GM19467 (cell line): ENCODE measurements around the gene GABBR2.
"Not testable (repeated sequence)": the region's sequence is repeated elsewhere in the genome, so short reads cannot be mapped to it uniquely, and the experiment has no call there.

Source experiments
- ATAC-seq: cut with Tn5 transposase; IDR thresholded peaks from one replicate; pipeline ENCODE4 v1.9.1; 2021; ENCODE audit warnings: mild to moderate bottlenecking, moderate library complexity; ENCODE audit not compliant: unreplicated experiment

GABBR2 gene

DNA sequence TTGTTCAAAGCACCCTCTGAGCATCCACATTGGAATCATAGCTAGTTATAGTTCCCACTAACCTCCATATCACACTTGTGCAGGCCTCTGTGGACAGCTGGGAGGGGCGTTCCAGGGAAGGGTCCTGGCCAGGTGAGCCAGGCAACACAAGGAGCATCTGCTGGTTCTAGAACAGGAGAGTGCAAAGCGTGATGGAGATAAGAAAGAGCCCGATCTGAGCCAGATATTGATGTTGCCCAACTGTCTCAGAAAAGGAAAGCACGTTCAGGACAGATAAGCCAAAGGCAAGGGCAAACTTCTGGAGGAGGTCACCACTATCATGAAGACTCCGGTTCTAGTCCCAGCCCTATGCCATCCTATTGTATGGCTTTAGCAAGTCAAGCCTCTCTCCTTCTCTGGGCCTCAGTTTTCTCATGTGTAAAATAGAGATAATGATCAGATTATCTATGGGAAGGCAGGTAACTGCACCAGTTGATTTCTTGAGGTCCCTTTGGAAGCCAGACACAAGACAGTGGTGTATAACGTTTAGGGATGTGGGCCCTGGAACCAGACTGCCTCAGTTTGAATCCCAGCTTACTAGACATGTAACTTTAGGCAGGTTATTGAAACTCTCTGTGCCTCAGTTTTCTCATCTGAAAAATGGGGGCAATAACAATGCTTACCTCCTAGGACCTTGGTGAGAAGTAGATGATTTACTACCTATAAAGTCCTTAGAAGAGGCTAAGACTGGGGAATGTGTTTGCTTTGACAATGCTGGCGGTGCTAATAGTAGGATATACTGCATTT lies 19.8 kb downstream of the GABBR2 start:
- ATAC-seq = no peak

- ATAC-seq = no peak
These were observed 20.8 kb downstream of the GABBR2 start for GRCh38 chr9:98687911-98688310.

DNA sequence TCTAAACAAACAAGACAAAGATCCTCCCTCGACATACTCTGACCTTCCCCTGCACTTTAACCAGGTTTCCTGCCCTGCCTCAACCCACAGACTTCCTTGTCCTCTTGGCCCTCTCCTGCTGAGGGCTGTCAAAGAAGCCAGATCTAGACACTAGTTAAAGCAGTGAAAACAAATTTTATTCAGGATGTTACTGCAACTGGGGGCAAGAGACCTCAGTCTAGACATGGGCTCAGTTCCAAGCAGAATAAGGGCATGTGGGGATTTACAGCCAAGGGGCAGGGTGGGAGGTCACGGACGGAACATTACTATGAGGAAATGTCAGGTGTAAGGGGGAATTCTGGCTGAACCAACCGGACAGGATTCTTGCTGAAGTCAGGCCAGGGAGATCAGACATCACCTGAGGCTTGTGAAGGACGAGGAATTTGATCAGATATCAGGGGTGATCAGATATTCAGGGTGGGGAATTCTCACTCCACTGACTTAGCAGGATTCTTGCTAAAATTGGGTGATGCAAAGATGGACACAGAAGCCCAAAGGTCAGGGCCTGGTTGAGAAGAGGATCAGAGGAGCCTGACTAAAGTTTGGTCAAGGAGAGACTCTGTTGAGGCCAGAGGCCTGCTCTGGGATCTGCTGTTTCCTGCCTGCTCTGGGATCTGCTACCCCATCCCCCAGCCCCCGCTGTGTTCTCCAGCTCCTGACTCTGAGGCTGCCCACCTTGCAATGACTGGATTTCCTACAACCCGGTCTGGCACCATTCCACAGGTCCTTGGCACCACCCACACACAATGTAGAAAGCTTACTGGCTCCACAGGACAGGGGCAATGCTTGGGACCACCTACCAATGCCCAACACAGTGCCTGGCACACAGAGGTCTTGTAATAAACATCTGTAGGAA lies 21.5 kb downstream of the GABBR2 start:
- ATAC-seq = no peak

DNA sequence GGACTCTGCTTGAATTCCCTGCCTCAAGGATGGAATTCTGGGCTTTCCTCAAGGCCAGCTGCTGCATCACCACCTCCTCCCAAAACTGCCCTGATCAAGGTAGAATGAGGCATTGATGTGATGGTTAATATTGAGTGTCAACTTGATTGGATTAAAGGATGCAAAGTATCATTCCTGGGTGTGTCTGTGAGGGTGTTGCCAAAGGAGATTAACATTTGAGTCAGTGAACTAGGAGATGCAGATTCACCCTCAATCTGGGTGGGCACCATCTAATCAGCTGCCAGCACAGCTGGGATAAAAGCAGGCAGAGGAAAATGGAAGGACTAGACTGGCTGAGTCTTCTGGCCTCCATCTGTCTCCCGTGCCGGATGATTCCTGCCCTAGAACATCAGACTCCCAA lies 23.9 kb downstream of the GABBR2 start:
- ATAC-seq = not testable (repeated sequence)

DNA sequence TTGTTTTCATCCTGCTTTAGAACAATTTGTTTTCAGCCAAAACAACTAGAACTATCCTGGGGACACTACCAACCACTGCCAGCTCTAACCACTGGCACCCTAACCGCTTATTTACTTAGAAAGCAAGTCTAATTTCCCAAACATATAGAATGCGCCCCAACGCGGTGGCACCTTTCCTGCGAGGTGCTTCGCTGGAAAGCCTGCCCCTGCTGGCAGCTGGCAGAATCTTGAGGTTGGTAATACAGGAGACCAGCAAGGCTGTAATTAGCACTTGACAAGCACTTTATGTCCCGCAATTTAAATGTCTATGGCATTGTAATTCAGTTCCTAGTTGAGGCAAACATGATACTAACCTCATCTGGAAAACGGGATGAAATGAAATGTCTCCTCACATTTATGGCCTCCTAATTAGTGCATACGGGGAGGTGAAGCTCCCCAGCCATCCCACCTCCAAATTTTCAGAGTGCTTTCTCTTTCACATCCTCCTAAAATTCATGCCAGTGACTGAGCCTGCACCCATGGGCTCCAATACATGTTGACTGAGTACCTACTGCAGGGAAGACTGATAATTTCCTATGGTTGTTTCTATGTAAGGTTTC lies 30.4 kb downstream of the GABBR2 start:
- no peak for ATAC-seq

GRCh38 chr9:98673681-98674080 lies 35.1 kb downstream of the GABBR2 start:
- no peak for ATAC-seq

DNA sequence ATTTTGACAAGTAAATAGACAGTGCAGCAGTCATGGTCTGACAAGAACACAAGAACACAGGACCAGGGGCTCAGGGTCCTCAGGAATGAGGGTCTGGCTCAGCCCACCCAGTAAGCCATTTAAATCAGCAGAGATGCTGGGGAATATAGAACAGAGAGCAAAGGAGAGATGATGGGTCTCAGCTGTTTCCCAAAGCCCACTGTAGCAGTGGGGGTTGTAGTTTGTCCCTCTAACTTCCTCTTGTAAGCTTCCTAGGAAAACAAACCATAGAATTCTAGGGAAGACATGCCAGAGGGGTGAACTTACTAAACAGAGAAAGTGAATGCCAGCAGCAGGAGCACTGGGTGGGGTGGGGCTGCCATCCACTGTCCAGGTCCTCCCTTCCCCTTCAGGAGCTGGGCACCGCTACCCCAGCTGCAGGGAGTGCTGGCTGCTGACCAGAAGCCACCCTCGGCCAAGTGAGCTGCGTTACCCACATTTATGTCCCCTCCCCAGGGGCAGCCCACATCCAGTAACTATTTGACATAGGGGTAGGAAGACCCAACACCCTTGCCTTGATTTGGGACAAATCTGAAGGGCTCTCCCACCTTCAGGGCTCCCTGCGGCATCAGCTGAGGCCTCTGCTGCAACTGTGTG lies 41.6 kb downstream of the GABBR2 start:
- ATAC-seq = no peak

DNA sequence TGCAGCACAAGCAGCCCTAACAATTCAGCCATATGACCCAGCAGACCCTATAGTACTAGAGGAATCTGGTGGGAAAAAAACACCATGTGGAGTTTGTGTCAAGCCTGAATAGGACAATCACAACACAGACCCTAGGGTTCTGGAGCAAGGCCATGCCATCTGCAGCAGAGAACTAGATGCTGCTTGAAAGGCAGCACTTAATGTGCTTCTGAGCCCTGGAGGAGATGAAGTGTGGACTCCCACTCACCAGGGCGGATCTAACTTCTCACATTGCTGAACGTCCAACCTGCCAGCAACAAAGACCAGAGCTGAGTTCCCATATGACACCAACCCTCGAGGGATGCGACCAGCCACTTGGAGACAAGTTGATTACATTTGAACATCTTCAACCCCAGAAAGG lies 43.2 kb downstream of the GABBR2 start:
- no peak for ATAC-seq

DNA sequence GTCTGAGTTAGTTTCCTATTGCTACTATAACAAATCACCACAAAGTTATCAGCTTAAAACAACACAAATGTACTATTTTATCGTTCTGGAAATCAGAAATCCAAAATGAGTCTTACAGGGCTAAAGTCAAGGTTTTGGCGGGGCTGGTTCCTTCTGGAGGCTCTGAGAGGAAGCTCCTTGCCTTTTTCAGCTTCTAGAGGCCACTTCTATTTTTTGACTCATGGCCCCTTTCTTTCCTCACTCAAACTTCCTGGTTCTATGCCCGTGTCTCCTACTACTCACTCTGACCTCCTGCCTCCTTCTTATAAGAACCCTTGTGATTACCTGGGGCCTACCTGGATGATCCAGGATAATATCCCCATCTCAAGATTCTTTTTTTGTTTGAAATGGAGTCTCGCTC lies 48.2 kb downstream of the GABBR2 start:
- no peak for ATAC-seq

DNA sequence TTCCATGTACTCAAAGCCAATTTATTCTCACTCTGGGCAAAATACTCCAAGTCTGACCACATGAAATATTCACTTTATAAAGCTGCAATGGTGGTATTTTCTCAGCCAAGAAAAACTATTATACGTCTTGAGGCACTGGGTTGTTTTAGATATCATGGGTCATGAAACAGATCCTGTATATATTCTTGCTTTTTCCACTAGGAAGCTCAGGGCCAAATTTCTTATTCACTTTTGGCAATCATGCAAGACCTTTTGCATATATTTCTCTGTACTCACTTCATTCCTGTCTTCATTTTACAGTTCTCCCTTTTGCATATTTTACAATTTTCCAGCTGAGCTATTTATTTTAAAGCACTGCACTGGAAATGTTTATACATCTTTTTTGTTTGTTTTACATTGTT lies 49.8 kb downstream of the GABBR2 start:
- ATAC-seq = no peak

DNA sequence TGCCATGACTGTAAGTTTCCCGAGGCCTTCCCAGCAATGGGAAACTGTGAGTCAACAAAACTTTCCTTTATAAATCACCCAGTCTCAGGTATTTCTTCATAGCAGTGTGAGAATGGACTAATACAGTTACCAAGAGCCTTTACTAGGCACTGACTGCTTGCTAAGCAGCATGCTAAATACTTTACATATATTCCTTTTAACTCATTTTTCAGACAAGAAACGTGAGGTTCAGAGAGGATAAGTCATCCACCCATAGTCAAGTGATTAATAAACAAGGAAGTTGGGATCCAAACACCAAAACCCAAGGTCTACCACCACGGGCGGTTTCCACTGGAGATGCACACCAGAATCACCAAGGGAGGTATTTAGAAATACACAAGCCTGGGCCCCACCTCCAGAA lies 50.8 kb downstream of the GABBR2 start:
- no peak for ATAC-seq

DNA sequence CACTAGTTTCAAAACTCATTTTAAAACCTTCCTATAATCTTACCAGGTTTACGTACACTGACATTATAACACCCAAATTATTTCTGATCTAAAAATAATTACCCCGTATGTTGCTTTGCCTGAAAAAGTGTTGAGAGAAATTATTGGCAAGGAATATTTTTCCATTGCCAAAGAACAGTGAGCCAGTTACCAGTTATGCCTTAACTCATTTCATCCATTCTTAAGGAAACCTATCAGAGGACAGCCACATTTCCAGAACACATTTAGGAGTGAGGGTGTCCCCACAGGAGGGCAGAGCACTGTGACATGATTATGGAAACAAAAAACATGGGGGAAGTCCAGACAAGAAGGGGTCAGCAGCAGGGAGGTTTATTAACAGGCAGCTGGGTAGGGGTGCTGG lies 52.2 kb downstream of the GABBR2 start:
- no peak for ATAC-seq

DNA sequence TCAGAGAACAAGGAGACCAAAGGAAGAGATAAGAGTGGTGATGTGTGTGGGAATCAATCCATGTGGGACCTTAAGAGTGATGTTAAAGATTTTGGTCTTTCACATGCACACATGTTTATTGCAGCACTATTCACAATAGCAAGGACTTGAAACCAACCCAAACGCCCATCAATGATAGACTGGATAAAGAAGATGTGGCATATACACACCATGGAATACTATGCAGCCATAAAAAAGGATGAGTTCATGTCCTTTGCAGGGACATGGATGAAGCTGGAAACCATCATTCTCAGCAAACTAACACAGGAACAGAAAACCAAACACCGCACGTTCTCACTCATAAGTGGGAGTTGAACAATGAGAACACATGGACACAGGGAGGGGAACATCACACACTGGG lies 53.3 kb downstream of the GABBR2 start:
- not testable (repeated sequence) for ATAC-seq

DNA sequence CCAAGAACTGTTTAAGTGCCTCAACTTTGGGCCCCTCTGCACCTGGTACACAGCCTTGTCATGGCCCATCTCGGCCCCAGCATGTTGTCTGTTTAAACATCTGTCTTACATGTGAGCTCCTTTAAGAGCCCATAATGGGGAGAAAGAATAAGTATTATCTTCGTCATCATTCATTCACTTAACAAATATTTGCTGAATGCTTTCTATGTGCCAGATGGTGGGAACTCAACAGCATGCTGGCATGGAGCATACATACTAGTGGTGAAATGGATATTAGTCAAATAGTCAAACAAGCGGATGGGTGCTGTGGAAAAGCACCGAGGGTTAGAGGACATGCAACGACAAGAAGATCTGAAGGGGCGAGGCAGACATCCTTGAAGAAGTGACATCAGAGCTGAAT lies 54.5 kb downstream of the GABBR2 start:
- ATAC-seq = no peak

- no peak for ATAC-seq
These were observed 56.0 kb downstream of the GABBR2 start for GRCh38 chr9:98652741-98653140.

GRCh38 chr9:98652302-98652701 lies 56.4 kb downstream of the GABBR2 start:
- no peak for ATAC-seq

DNA sequence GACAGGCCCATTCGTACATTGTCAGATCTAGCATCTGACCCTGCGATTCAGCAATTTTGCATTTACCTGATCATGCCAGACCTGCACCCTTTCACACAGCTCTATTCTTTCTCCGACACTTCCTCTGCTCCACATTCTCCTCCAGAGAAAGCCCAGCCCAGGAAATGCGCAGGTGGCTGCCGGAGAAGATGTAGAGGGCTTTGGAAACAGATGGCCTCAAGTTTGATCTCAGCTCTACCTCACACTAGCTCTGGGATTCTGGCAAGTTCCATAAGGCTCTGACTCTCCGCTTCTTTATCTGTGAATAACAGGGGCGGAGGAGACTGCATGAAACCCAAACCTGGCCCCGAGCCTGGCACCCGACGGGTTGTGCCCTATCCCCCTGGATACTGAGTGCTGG lies 61.5 kb downstream of the GABBR2 start:
- ATAC-seq = no peak

DNA sequence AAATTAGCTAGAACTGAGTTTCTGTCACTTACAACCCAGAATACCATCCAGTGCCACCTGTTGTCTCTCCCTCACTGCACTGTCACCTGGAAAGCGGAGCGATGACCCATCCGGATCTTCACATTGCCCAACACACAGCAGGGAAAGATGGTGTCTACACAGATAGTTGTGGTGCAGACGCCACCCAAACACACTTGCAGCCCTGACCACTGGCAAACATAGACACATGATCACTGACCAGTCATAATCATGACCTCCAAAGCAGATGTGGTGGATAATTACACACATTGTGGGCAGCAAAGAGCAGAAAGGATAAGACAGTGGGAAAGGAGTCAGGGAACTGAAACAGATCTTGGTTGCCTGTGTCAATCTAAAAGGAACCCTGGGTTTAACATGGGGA lies 64.7 kb downstream of the GABBR2 start:
- ATAC-seq = no peak

- no peak for ATAC-seq
These were observed 65.9 kb downstream of the GABBR2 start for GRCh38 chr9:98642661-98643312.

- no peak for ATAC-seq
These were observed 67.0 kb downstream of the GABBR2 start for GRCh38 chr9:98641695-98642094.

GRCh38 chr9:98640394-98640793 lies 68.3 kb downstream of the GABBR2 start:
- ATAC-seq = no peak
